Stomach (tissue), 4 donors: Measurements from ENCODE around the gene GPATCH2.
"Not testable (repeated sequence)": the region's sequence is repeated elsewhere in the genome, so short reads cannot be mapped to it uniquely, and the experiment has no call there.

Source experiments
- POLR2A ChIP-seq, 4 donors: fragments of 450-650 bp; IDR thresholded peaks; one replicate each; pipeline ENCODE4 v1.6.1; 2016; ENCODE audit warnings: antibody characterized with exemption in 4 of 4, control low read depth in 2 of 4, mild to moderate bottlenecking in 1 of 4, moderate library complexity in 1 of 4
- POLR2AphosphoS5 ChIP-seq, 3 donors: sonication (generic); formaldehyde crosslinking; IDR thresholded peaks; one replicate each; pipeline ENCODE4 v1.6.1; 2016; ENCODE audit warnings: antibody characterized with exemption in 3 of 3
- TF ChIP-seq, protein P1 (sequence below), 7 experiments: fragments of 450-650 bp in 4 of 7; fragments of 200-600 bp in 3 of 7; sonication (generic) in 3 of 7; IDR thresholded peaks; one replicate each; pipeline ENCODE4 v1.5.1; 2016 to 2019; ENCODE audit warnings: antibody characterized with exemption in 7 of 7, control low read depth in 2 of 7, mild to moderate bottlenecking in 1 of 7

DNA sequence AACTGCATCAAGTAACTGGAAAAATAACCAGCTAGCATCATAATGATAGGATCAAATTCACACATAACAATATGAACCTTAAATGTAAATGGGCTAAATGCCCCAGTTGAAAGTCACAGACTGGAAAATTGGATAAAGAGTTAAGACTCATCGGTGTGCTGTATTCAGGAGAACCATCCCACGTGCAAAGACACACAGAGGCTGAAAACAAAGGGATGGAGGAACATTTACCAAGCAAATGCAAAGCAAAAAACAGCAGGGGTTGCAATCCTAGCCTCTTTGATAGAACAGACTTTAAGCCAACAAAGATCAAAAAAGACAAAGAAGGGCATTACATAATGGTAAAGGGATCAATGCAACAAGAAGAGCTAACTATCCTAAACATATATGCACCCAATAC is 249.1 kb downstream of the GPATCH2 start:
- TF ChIP-seq, protein P1, sequence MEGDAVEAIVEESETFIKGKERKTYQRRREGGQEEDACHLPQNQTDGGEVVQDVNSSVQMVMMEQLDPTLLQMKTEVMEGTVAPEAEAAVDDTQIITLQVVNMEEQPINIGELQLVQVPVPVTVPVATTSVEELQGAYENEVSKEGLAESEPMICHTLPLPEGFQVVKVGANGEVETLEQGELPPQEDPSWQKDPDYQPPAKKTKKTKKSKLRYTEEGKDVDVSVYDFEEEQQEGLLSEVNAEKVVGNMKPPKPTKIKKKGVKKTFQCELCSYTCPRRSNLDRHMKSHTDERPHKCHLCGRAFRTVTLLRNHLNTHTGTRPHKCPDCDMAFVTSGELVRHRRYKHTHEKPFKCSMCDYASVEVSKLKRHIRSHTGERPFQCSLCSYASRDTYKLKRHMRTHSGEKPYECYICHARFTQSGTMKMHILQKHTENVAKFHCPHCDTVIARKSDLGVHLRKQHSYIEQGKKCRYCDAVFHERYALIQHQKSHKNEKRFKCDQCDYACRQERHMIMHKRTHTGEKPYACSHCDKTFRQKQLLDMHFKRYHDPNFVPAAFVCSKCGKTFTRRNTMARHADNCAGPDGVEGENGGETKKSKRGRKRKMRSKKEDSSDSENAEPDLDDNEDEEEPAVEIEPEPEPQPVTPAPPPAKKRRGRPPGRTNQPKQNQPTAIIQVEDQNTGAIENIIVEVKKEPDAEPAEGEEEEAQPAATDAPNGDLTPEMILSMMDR (IDR thresholded peaks at IDR 0.05) = not testable (repeated sequence)
- not testable (repeated sequence) for TF ChIP-seq POLR2AphosphoS5, POLR2A (IDR thresholded peaks at IDR 0.05)
